ENCODE results near the gene PCCA. TPM values are rescaled to one million over a fixed set of nuclear protein-coding genes. Genes with fewer than 3 reads are reported as not detected.

The PCCA gene
- total and polyA plus RNA-seq, 2 of the 13 experiments (the other 11 are each of a cell fraction or from before 2014, with no cell fraction given): 15.0 to 32.2 TPM

GRCh38 chr13:100314132-100314910 is 225.4 kb downstream of the PCCA start (continued):
- TF ChIP-seq BCL3 (CRISPR knock-in tag; IDR thresholded peaks at IDR 0.05) (no peak), RCOR2 (CRISPR knock-in tag; IDR thresholded peaks at IDR 0.05) (peak; percentile 90), ZIK1 (CRISPR knock-in tag; IDR thresholded peaks at IDR 0.05; ENCODE audit: borderline replicate concordance, low read depth) (no peak), ZBTB25 (CRISPR knock-in tag; IDR thresholded peaks at IDR 0.05) (peak; percentile 67; the same call in 1 of the 2 replicates), FOXP1 (IDR thresholded peaks at IDR 0.05) (0 out of 2 replicates have a peak, but pooled peaks have one; percentile 39), FOXP1 (CRISPR knock-in tag; IDR thresholded peaks at IDR 0.05) (peak; percentile 87), SIN3A (IDR thresholded peaks at IDR 0.05; ENCODE audit: borderline replicate concordance, low read depth, low read length) (no peak), IRF9 (CRISPR knock-in tag; IDR thresholded peaks at IDR 0.05; ENCODE audit: borderline replicate concordance) (no peak), IRX3 (CRISPR knock-in tag; IDR thresholded peaks at IDR 0.05; ENCODE audit: borderline replicate concordance, low read depth) (no peak), SMYD3 (CRISPR knock-in tag; IDR thresholded peaks at IDR 0.05) (no peak), NFRKB (IDR thresholded peaks at IDR 0.05) (no peak), GATA4 (IDR thresholded peaks at IDR 0.05; ENCODE audit: borderline replicate concordance, low read depth) (peak; percentile 39; the same call in 1 of the 2 replicates), KLF15 (CRISPR knock-in tag; IDR thresholded peaks at IDR 0.05; ENCODE audit: borderline replicate concordance) (no peak), ZBTB1 (CRISPR knock-in tag; IDR thresholded peaks at IDR 0.05; ENCODE audit: borderline replicate concordance) (no peak), NCOR1 (IDR thresholded peaks at IDR 0.05; ENCODE audit: borderline replicate concordance, low read length) (peak; percentile 85; the same call in 1 of the 2 replicates), ZBTB14 (CRISPR knock-in tag; IDR thresholded peaks at IDR 0.05) (no peak), ZSCAN31 (CRISPR knock-in tag; IDR thresholded peaks at IDR 0.05; ENCODE audit: low read depth) (no peak), SNAI1 (CRISPR knock-in tag; IDR thresholded peaks at IDR 0.05; ENCODE audit: borderline replicate concordance) (no peak), ZNF790 (CRISPR knock-in tag; IDR thresholded peaks at IDR 0.05; ENCODE audit: borderline replicate concordance) (no peak), SAP130 (CRISPR knock-in tag; IDR thresholded peaks at IDR 0.05; ENCODE audit: low read depth) (peak; percentile 65), NR1H2 (CRISPR knock-in tag; IDR thresholded peaks at IDR 0.05; ENCODE audit: borderline replicate concordance, low read depth) (no peak), NFKB2 (CRISPR knock-in tag; IDR thresholded peaks at IDR 0.05; ENCODE audit: borderline replicate concordance) (no peak)
